HUDEP-2 (cell line): ENCODE results near the gene SCUBE1.

ENCODE experiments used
- DNase-seq, 76 experiments: peaks; one replicate each; lab custom pipeline; 2025; ENCODE audit not compliant: unreplicated experiment in 76 of 76; lab: John Stamatoyannopoulos, UW

Gene SCUBE1

DNA sequence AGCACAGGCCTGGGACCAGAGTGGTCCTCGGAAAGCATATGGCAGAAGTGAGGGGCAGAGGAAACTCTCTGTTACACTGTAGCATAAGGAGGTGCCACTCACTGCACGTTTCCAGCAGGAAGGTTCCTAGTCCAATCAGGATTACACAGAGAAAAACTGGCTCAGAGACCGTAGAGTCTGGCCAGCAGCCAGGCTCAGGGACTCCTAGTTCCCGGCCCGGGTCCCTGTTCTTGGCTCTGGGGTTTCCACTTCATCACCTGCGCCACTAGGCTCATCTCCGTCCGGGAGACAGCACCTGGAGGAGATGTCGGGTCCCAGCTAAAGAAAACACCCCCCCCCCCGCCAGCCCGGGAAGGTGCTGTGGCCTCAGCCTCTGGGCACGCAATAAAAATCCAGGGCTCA is 157.3 kb downstream of the SCUBE1 start:
- DNase-seq = peak in 19 of 76 experiments; percentile 6 to 37 (median 19)

DNA sequence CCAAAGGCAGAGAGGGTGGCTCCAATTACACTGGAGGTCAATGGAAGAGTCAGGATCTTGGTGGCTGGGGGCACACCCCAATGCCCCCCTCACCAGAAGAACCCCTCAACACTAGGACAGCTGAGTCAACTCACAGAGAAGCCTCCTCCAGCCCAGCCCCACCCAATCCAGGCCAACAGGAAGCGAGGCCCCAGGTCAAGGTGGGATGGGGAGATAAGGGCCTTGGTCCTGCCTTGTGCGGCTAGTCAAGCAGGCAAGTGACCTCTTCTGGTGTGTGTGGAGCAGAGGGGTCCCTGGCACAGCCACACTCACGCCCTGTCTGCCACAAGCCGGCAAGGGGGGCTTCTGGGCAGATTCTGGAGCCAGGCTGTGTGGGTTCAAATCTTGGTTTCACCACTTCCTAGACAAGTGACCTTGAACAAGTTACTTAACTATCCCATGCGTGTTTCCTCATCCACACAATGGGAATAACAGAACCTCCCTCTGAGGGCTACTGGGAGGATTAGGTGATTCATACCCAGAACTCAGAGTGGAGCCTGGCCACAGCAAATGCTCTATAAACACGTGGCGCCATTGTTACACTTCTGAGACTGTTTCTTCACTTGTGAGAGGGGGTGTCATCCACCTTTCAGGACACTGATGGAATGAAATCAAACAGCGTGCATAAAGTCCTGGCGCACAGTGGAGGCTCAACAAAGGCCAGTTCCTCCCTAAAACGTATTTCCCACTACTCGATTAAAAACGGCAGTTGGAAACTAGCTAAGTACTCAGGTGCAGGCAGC is 159.5 kb downstream of the SCUBE1 start:
- peak in 74 of 76 experiments; percentile 35 to 92 (median 74) for DNase-seq

DNA sequence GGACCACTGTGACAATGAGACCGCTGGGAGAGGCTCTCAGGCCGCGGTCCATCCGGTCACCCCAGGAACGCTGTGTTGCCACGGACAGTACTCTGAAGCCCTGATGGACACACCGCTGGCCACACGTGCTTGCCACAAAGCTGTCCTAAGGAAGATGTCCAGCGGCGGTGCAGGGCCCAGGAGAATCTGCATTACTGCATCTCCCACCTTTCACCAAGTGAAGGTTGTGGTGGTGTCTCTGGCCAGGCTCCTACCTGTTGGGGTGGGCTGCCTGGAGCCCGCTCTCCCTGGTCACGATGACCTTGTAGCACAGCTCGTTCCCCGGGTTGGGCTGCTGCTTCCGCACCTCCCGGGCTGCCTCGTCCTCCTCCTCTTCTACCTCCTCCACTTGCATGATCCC is 160.4 kb downstream of the SCUBE1 start:
- no peak for DNase-seq

DNA sequence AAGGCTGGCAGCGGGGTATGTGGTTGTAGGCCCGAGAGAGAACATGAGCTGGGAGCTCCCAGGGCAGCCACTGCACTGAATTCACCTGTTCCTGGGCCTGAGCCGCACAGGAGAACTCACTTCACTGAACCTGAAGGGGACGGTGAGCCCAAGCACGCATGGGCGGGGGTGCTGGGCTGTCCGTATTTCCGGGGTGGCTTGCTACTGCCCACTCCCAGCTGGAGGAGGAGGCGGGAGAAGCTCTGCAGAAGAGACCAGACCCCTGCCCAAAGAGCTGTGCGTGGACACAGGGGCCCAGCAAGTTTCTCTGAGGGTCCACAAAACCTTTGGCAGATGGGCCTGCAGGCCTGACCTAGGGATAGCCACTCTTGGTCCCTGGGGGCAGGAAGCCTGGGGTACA is 161.1 kb downstream of the SCUBE1 start:
- DNase-seq = no peak

DNA sequence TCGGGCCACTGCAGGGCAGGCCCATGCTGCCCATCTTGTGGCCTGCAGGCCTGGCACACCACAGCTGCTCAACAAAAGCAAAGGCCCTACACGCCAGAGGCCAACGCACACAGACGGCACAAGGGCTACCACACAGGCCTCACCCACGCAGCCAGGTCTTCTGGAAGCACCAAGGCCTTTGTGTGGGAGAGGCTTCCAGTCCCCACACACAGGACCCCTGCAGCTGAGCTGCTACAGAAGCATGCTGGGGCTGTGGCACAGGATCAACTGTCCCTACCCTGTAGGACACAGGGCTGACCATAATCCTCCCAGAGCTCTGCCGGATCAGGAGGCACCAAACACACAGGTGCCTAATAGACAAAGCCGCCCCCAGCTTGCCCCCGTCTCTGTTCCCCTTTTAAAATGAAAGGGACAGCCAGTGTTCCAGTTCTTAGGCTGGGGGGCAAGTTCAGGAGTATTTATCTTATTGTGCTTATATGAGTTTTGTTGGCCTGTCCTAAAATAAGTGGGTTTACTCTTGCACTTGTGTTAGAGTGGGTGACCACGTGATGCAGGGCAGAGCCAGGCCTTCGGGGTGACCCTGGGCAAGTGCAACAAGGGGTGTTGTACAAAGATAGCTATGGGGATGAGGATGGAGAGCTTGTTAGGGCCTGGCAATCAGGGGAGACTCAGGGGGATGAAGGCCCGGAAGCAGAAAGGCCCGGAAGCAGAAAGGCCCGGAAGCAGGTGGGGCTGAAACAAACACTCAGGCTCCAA is 161.7 kb downstream of the SCUBE1 start:
- no peak for DNase-seq

DNA sequence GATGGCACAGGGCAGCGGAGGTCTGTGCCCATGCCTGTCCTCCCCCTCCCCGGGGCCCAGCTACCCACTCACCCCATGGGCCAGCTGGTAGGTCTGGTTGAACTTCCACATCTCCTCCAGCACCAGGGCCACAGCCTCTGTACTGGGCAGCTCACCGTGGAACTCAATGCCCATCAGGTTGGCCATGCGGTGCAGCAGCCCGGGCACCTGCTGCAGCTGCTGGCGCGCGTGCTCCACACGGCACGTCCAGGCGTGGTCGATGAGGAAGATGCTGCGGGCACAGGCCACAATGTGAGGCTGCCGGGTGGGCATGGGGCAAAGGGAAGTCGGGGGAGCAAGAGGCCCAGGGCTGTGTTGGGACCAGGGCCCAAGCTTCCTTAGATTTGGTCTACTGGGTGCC is 162.5 kb downstream of the SCUBE1 start:
- DNase-seq = no peak

DNA sequence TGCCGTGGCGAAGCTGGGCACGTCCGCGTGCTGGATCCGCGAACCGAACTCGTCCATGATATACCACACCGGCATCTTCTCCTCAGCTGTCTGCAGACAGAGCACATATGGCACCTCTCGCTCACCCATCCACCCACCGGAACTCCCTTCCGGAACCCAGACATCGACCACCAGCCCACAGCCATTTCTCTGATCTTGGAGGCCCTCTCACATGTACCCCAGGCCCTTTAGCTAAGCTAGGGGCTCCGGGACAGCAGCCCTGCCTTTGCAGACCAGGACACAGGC is 163.3 kb downstream of the SCUBE1 start:
- DNase-seq = no peak

DNA sequence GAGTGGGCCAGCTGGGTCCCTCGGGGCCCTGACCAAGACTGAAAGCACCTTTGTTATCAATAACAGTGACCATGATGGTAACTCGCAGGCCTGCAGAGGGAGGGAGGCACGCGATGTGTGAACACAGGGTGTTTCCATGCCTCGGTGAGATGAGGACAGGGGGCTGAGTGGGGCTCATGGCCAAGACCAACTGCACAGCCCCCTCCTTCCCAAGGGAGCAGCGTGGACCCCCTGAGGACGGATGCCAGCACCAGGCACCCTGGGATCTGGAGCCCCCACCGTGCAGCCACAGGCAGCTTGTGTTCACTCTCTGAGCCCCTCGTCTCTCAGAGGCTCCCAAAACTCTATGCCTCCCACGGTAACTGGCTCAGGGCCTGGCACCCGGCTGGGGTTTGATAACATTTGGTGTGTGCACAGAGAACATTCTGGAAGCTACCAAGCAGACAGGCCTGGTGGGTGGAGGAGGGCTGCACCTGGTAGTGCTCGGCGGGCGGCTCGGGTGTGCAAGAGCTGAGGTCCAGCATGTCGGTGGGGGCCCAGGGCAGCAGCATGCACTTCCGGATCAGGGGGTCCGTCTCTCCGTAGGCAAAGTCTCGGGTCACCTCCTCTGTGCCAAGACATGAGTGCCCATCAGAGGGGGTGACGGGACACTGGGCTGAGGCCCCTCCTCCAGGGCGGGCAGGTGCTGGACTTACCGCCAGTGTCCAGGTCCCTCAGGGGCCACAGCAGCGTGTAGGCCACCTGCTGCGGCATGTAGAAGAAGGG is 163.8 kb downstream of the SCUBE1 start:
- DNase-seq = no peak

DNA sequence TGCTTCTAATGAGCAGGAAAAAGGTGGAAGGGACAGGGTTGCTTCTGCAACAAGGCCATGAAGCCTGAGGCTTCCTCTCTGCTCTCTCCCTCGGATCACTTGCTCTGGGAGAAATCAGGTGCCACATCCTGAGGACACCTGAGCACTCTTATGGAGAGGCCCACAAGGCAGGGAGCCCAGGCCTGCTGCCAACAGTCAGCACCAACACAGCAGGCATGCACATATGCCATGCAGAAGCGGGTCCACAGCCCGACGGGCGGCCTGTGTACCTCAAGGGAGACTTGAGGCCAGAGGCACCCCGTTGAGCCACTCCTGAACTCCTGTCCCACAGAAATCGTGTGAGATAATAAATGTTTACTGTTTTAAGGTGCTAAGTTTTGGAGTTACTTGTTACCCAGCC is 165.7 kb downstream of the SCUBE1 start:
- DNase-seq = no peak

DNA sequence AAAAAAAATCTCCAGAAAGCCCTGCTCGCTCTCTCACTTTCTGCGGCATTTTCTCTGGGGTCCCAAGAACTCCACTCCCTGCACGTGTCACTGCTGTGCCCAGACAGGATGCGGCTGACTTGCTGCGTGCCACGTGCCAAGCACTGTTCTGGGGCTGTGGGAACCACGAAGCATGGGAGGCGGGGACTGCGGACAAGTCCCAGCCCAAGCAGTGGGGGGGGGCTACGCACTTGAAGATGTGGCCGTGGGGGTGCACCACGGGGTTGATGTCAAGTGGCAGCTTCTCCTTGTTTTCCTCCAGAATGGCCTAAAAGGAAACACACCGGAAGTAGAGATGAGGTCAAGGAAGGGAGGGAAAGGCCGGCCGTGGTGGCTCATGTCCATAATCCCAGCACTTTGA is 167.1 kb downstream of the SCUBE1 start:
- DNase-seq = no peak

DNA sequence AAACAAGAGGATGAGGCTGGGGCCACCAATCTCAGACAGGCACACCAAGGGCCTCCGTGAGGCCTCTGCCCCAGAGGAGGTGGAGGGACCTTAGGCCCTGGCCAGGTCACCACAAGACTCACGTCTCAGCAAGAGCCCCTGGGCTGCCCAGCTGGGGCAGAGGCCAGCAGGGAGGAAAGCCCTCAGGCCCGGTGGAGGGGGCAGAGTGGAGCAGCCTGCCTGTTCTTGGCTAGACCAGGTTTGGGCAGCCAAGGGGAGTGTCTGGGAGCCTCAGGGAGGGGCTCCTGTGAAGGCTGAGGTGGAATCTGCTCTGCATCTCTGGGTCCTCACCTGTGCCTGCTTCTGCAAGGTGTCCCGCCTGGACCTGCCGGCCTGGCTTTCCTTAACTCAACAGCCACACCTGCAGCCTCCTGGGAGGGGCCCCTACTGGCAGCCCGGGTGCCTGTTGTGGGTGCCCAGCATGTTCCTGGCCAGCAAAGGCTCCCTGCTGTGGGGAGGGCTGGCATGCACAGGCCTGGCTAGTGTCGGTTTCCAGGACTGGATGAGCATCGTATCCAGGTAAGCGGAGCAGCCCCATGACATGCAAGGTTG is 168.1 kb downstream of the SCUBE1 start:
- no peak for DNase-seq

DNA sequence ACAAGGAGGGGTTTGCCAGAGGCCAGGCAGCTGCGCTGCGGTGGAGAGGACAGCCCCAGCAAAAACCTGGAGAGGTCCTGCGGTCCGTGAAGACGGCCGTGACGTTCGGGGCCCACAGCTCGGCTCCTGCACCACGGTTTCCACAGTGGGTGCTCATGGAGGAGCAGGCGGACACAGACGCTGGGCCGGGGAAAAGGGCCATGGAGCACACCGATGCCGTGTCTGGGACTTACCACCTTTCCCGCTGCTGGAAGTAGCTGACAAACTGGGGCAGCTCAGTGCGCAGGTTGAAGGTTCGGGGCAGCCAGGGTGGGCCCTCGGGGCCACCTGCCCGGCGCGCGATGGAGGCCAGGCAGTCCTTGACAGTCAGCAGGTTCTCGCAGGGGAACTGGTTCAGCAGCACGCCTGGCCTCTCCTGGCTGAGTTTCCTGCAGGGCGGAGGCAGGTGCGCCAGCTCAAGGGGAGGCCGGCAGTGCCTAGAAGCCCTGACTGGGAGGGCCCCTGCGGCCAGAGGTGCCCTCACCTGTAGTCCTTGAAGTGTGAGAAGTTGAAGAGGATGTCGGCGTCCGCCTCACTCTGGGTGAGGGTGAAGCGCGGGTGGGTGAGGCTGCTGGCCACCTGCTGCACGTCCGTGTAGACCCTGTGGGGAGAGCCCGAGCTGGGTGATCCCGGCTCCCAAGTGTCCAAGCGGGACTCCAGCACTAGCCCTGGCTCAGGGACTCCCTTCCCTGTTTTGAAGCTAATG is 169.0 kb downstream of the SCUBE1 start:
- no peak for DNase-seq

DNA sequence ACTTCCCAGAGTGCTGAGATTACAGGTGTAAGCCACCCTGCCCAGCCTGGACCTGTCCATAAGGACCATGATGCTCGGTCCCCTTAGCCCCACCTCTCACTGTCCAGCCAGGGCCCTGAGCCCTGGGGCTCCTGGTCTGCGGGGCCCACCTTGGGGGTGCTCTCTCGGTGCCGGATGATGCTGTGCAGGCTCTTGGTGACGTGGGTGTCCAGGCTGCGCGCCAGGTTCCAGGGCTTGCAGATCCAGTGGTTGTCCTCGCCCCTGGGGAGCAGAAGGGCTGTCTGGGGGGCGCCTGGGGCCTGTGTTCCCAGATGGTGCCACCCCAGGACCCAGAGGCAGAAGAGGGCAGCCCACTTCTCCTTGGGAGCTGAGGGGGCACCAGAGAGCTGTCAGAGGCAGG is 169.6 kb downstream of the SCUBE1 start:
- DNase-seq = no peak

DNA sequence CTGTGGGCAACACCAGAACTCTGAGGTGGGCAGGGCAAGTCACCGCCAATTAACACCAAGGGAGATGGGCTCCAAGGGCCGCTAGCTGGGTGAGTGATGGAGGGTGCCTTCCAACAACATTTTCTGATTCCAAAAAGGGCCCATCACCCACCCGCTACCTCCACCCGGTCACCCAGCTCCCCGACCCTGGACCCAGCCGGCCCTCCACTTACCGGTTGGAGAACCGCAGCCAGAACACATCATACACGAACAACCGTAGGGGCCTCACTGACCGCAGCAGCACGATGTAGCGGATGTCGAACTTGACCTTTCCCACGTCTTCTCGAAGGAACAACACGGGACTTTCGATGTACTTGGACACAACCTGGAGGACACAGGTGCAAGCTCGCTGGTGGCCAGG is 171.0 kb downstream of the SCUBE1 start:
- no peak for DNase-seq

DNA sequence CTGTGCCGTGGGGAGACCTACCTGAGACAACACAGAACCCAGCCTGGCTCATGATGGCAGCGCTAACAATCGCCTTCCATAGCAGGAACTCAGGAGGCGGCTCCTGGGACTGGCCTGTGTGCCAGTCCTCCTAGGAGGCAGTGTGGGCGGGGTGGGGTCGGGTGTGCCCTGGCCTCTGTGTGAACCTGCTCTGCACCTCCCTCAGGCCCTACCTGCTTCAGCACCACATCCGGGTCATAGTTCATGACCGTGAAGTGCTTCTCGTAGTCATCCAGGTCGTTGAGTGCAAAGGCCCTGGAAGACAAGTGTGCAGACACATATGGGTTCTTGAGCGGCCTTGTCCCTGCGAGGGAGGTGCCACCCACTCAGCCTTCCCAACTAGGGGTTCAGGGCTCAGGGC is 171.6 kb downstream of the SCUBE1 start:
- DNase-seq = no peak

DNA sequence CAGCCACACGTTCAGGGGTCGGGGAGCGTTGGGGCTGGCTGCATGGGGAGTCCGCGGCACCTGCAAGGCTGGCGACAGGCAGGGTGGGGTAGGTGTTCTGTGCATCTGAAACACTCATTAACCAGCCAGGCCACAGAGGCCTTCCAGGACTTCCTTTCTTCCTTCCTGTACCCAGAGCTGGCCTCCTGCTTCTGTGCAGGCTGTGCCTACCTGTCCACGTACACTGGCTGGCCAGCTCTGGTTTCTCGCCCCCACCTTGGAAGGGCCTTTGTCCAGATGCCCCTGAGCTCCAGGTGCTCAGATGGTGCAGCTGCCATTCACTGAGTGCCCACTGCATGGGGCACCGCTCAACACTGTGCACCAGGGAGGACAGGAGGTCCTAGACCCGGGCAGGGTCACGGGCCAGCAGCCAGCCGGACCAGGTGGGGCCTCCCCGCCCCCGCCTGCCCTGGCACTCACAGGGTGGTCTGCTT is 172.1 kb downstream of the SCUBE1 start:
- DNase-seq = no peak

DNA sequence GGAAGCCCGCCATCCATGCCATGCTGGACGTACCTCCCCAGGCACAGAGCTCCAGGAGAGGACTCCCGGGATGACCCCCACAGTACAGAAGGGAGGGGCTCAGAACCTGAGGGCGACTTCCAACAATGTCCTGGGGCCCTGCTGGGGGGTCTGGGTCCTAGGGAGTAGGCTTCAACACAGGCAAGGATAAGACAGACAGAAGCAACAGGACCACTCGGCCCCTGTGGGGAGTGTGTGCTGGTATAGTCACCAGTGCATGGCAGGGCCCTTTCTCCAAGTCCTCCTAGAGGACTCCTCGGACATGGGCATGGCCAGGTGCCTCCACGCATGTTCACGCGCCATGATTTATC is 173.1 kb downstream of the SCUBE1 start:
- DNase-seq = no peak

DNA sequence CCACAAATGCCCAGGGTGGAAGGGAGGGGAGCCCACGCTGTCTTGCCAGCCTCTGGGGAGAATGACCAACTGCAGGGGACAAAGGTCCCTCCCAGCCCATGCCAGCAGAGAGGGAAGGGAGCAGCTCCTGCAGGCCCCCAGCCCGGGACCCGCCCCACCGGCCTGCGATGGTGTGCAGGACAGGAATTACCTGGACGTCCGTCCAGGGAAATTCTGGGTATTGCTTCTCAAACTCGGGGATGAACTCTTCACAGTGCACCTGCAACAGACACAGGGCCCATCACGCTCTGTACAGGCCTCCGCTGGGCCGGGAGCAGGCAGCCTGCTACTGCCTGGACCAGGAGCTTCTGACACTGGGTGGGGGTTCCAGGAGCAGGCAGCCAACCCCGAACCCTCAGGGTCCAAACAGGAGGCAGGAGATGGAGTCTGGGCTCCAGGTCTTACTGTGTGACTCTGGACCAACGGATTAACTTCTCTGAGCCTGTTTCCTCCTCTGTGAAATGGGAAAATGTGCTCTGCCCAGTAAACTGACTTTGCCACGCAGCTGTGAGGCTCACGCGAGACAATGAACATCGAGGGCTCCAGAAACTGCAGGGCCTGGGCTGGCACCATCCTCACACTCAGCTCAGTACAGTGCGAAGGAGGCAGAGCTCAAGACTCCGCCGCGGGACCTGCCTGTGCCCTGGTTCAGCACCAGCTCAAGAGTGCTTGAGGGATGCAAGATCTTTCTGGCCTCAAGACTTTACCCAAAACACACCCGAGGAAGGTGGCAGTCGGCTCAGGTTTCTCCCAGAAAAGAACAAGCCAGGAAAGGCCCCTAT is 173.7 kb downstream of the SCUBE1 start:
- DNase-seq = no peak

DNA sequence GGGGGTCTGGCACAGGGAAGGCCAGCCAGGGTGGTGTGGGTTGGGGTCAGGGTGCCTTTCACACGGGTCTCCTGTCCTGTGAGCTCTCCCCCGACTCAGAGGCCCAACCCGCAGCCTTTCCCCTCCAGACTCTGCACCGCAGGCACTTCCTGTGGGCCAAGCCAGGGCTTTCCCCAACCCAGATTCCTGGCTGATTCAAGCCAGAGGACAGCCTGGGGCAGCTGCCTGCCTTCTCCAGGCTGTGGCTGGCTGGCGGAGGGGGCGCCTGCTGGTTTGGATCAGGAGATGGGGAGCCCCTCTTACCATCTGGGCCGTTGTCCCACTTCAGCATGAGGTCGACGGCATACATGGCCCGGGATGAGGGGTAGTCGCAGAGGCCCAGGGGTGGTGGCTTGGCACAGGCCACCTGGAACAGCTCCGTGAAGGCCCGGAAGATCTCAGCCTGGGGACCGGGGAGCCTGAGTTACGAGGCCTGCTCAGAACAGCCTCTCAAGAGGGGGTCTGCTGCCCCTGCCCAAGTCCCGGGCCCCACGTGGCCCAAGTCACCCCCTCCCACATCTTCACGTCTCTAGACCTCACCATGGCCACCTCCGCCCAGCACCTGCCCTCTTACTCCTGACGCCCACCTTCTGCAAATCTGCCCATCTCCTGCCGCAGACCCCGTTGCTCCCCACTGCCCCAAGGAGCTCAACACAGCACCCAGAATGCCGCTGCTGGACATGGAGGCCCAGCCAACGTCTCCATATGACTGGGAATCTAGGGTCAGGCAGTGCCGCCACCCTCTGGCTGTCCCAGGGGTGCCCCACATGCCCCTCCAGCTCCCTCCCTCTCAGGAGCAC is 174.5 kb downstream of the SCUBE1 start:
- no peak for DNase-seq
